NCI-H2196 (cell line): ENCODE measurements around the gene TFDP1.
"Not testable (repeated sequence)": the region's sequence is repeated elsewhere in the genome, so short reads cannot be mapped to it uniquely, and the experiment has no call there.

Experiments
- DNase-seq: peaks from one replicate; lab custom pipeline; 2025; ENCODE audit not compliant: unreplicated experiment; lab: John Stamatoyannopoulos, UW

The TFDP1 gene

GRCh38 chr13:113566227-113566561, 18.4 kb upstream of the TFDP1 start:
- no peak for DNase-seq

GRCh38 chr13:113567681-113568080, 16.9 kb upstream of the TFDP1 start:
- DNase-seq: no peak

- no peak for DNase-seq
These were observed 11.5 kb upstream of the TFDP1 start for GRCh38 chr13:113573065-113573464.

- DNase-seq: no peak
These were observed 8.0 kb upstream of the TFDP1 start for GRCh38 chr13:113576597-113576996.

GRCh38 chr13:113577881-113578435, 6.6 kb upstream of the TFDP1 start:
- DNase-seq: no peak

- DNase-seq: no peak
These were observed 4.9 kb upstream of the TFDP1 start for GRCh38 chr13:113579686-113580085.

- DNase-seq: no peak
These were observed 2.7 kb upstream of the TFDP1 start for GRCh38 chr13:113581871-113582270.

GRCh38 chr13:113582841-113583631, 1.5 kb upstream of the TFDP1 start:
- no peak for DNase-seq

- DNase-seq: no peak
These were observed 518 bp downstream of the TFDP1 start for GRCh38 chr13:113584870-113585671.

- no peak for DNase-seq
These were observed 1.3 kb downstream of the TFDP1 start for GRCh38 chr13:113585896-113586295.

GRCh38 chr13:113586661-113587479, 2.3 kb downstream of the TFDP1 start:
- no peak for DNase-seq

- DNase-seq: no peak
These were observed 4.0 kb downstream of the TFDP1 start for GRCh38 chr13:113588394-113589111.

- DNase-seq: no peak
These were observed 4.9 kb downstream of the TFDP1 start for GRCh38 chr13:113589251-113589960.

GRCh38 chr13:113589961-113590339, 5.4 kb downstream of the TFDP1 start:
- DNase-seq: no peak

- no peak for DNase-seq
These were observed 7.2 kb downstream of the TFDP1 start for GRCh38 chr13:113591750-113592149.

- no peak for DNase-seq
These were observed 8.0 kb downstream of the TFDP1 start for GRCh38 chr13:113592571-113592970.

- DNase-seq: not testable (repeated sequence)
These were observed 9.7 kb downstream of the TFDP1 start for GRCh38 chr13:113594066-113594821.

GRCh38 chr13:113595131-113595530, 10.6 kb downstream of the TFDP1 start:
- no peak for DNase-seq
